A673 (cell line): ENCODE measurements around the gene SIX1.

Experiments
- EZH2 ChIP-seq: fragments of 200-600 bp; sonication (generic); IDR thresholded peaks from 2 replicates; pipeline ENCODE4 v1.6.1; 2017; ENCODE audit warnings: borderline replicate concordance, low read depth, mild to moderate bottlenecking, mixed read lengths, antibody characterized with exemption, low read length; ENCODE audit not compliant: poor library complexity, severe bottlenecking
- TF ChIP-seq, protein P1 (sequence below): fragments of 300-800, 200-600 bp; sonication (generic); conservative IDR thresholded peaks from 2 replicates; pipeline ENCODE4 v1.5.1; 2017; ENCODE audit warnings: low read depth, mild to moderate bottlenecking, antibody characterized with exemption, low read length, moderate library complexity, mixed read lengths

- no peak for TF ChIP-seq EZH2
- TF ChIP-seq, protein P1, sequence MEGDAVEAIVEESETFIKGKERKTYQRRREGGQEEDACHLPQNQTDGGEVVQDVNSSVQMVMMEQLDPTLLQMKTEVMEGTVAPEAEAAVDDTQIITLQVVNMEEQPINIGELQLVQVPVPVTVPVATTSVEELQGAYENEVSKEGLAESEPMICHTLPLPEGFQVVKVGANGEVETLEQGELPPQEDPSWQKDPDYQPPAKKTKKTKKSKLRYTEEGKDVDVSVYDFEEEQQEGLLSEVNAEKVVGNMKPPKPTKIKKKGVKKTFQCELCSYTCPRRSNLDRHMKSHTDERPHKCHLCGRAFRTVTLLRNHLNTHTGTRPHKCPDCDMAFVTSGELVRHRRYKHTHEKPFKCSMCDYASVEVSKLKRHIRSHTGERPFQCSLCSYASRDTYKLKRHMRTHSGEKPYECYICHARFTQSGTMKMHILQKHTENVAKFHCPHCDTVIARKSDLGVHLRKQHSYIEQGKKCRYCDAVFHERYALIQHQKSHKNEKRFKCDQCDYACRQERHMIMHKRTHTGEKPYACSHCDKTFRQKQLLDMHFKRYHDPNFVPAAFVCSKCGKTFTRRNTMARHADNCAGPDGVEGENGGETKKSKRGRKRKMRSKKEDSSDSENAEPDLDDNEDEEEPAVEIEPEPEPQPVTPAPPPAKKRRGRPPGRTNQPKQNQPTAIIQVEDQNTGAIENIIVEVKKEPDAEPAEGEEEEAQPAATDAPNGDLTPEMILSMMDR = no peak
Measured at GRCh38 chr14:60646226-60646818, 3.0 kb downstream of the SIX1 start.
